NCI-H2171 (cell line): Measurements from ENCODE around the gene NAAA.
"Not testable (repeated sequence)": the region's sequence is repeated elsewhere in the genome, so short reads cannot be mapped to it uniquely, and the experiment has no call there.

Experiments
- DNase-seq: peaks from one replicate; lab custom pipeline; 2025; lab: John Stamatoyannopoulos, UW

The NAAA gene

DNA sequence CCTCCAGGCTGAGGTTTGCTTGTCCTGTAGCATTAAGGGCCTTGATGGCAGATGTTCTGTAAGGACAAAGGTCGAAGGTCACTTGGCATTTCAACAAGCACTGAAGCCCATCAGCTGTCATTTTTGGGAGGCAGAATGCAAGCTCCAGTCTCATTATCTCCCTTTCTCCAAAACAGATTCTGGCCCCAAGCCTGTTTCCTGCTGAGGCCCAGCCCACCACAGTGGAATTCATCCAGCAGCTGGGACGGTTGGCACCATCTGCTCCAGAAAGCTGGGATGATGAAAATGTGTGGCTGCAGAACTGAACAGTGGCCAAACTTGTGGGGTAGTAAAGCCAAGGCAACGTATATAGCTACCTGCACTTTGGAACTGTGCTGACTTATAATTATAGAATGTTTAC lies 20.9 kb downstream of the NAAA start:
- DNase-seq = no peak

GRCh38 chr4:75916091-75916661 lies 24.6 kb downstream of the NAAA start:
- DNase-seq = no peak

DNA sequence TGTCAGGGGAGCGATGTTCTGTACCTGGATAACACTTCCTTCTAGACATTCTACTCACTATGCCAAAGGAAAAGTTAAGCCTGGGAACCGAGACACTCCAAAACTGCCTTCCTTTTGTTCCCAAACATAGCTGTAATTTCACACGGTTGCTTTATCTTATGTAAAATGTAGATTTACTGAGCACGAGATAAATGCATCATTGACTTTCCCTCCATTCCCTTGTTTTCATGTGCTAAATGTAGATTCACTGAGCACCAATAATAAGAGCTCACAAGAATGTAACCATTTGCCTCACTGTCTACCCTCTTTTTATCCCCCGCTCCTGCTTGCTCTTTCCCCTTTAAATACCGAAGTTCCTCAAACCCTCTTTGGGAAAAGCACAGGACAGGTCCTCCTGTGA lies 27.8 kb downstream of the NAAA start:
- DNase-seq = no peak

- DNase-seq = not testable (repeated sequence)
These were observed 30.0 kb downstream of the NAAA start for GRCh38 chr4:75910831-75911230.

DNA sequence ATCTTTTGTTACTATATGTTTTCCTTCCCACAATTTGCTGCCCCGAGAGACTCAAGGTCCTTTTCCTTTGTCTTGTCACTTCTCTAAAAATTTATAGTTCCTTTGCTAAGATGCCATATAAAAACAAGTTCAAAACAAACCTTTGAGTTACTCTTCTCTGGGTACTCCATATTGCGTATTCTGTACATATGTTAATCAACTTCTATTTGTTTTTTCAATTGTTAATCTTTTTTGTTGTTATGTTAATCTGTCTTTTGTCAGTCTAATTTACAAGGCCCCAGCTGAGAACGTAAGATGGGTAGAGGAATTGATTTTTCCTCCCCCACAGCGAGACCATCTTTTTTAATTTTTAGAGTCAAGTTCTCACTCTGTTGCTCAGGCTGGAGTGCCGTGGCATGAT lies 31.4 kb downstream of the NAAA start:
- DNase-seq = no peak

- DNase-seq = no peak
These were observed 32.3 kb downstream of the NAAA start for GRCh38 chr4:75908555-75908954.

DNA sequence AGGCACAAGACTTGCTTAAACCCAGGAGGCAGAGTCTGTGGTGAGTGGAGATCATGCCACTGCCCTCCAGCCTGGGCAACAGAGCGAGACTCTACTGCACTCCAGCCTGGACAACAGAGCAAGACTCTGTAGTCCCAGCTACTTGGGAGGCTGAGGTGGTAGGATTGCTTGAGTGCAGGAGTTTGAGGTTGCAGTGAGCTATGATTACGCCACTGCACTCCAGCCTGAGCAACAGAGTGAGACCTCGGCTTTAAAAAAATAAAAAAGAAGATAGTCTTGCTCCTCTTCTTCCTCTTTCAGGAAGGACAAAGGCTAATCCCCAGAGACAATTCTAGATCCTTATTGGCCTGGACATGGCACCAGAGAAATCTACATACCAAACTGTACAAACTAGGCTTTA lies 32.8 kb downstream of the NAAA start:
- no peak for DNase-seq

DNA sequence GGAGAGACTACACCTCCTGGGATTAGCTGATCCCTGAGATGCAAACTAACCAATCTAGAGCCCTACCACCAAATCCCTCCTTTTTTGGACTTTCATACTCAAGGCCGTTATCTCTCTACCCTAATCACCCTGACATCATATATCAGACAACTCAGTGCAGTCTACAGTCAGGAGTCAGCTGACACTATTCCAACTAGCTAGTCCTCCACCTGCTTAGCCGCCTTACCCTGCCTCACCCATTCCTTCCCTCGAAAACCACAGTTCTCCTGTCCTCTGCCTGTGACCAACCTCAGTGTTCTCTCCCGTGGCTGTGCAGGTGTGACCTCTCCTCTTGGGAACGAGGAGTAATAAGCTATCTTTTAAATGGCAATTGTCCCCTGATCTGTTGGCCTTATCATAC lies 36.7 kb downstream of the NAAA start:
- no peak for DNase-seq

DNA sequence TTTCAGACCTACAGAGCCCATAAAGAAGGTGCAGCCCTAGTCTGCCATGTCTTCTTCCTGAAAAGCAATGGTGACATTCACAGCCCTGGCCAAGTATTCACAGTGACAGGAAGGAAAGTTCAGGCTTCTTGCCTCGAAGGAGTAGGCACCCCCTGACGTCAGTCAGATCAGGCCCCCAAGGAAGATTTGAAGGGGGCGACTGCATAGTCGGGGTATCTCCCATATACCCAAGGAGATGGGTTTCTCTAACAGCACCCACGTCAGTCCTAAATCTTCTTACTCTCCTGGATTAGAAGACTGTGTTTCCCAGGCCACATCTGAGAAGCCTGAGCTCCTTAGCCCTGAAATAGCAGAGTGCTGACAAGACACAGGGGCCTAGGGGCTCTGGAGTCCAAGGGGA lies 38.5 kb downstream of the NAAA start, which contains the start of gene PPEF2:
PPEF2 (minus strand) TSS at position 101 of the 400 bp plus-strand sequence. CDS start 6,127 bp downstream, outside the sequence.
- no peak for DNase-seq

DNA sequence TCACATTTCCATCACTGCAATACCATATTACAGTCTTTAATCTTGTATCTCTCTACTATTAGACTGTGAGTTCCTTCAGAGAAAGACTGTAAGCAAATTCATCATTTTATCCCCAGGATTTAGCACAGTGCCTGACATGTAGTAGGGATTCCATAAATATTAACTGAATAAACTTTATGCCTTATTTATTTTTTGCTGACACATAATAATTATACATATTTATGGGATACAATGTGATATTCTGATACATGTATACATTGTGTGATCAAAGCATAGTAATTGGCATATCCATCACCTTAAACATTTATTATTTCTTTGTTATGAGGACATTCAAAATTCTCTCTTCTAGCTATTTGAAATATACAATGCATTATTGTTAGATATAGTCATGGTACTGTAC lies 42.3 kb downstream of the NAAA start:
- DNase-seq = no peak

- no peak for DNase-seq
These were observed 45.0 kb downstream of the NAAA start for GRCh38 chr4:75895744-75896314.

- no peak for DNase-seq
These were observed 48.3 kb downstream of the NAAA start for GRCh38 chr4:75892508-75892907.

- no peak for DNase-seq
These were observed 49.2 kb downstream of the NAAA start for GRCh38 chr4:75891611-75892010.

- DNase-seq = no peak
These were observed 51.1 kb downstream of the NAAA start for GRCh38 chr4:75889537-75890199.

GRCh38 chr4:75886104-75886503 lies 54.7 kb downstream of the NAAA start:
- DNase-seq = no peak

DNA sequence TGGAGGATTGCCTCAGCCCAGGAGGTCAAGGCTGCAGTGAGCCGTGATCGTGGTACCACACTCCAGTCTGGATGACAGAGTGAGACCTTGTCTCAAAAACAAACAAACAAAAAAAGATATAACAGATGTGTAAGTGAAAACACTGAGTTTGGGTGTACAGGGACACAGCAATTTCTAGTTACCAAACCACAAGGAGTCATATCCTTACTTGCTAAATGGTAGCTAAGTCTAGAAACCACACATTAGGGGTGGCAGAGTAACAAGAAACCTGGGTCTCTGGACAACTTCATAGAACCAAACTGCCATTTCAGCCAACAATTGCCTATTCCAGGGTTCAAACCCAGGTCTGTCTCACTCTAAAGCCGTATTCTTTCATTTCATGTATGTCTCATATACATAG lies 59.3 kb downstream of the NAAA start:
- no peak for DNase-seq

DNA sequence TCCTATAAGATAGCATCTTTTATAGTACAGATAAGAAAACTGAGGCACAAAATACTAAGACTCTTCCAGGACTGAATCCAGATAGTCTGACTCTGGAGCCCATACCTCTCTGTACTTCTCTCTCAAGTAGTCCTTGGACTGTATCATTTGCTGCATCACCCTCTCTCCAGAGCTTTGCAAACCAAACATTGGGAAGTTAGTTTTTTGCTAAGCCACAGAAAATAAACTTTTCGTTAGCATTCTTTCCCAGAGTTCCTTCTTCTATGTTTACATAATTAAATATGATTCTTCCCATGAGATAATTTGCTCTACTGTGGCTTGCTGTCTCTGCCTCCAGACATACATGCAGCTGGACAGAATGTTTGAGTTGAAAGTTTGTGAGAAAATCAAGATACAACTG lies 60.5 kb downstream of the NAAA start:
- no peak for DNase-seq

DNA sequence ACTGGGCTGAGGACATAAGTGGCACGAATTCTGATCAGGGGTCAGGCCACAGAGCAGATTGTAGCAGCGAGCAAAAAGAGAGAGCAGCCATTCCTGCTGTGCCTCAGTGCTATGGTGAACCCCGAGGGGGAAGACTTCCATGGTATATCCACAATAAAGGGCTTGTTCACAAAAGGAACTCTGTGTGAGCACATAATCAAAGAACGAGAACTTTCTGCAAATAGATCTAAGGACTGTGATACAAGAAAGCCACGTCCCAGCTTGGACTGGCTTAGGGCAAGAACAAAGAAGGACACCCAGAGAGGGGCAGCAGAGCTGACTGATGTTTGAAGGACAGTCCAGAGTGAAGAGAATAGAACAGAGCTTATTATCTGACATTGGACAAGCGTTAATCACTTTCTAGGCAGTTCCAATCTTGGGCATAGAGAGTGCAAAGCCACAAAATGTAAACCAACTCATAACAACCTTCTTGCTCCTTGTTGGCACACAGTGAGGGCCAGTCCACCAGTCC lies 62.5 kb downstream of the NAAA start:
- DNase-seq = no peak

DNA sequence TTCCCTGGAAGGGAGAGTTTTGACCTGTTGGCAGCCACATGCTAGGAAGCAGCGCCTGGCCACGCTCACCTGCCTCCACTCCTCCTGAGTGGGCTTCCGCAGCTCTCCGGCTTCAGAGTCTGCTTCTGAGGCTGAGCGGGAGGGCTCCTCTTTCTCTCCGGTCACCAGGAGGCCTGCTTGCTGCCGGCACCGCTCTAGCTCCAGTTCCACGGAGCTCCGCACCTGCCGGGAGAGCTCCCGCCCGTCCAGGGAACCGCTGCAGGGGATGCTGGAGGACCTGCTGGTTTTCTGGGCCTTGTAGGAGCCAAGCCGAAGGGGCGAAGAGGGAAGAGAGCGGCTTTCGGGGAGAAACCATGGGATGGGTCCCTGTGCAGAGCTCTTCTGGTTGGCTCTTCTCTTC lies 64.6 kb downstream of the NAAA start:
- no peak for DNase-seq

GRCh38 chr4:75869100-75869499 lies 71.7 kb downstream of the NAAA start:
- DNase-seq = no peak

DNA sequence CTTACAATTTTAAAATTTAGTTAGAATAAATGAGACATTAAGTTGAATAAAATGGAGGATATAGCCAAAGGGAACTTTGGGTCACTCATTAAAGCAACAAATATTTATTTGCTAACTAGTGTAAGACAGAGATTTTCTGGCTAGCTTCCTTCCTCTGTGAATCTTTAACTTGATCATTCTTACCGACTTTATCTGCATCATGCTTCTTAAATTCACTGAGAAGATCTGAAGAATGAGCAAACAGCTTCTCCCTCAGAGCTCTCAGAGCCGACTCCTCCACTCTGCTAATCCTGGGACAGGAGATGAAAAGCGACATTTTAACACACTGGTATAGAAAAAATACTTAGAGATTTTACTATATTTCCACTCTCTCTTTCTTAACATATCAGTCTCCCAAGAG lies 73.7 kb downstream of the NAAA start:
- DNase-seq = no peak
